Glutamatergic neuron (in vitro differentiated cells): ENCODE results near the gene ACAA1. TPM values are rescaled to one million over a fixed set of nuclear protein-coding genes. Genes with fewer than 3 reads are reported as not detected.

Source experiments
- DNase-seq: peaks from one replicate; pipeline ENCODE4 v3.0.0; 2022
- H3K27ac Mint-ChIP-seq: one replicate; pipeline ENCODE4 v1.8.0; 2020; ENCODE audit warnings: mild to moderate bottlenecking, mixed read lengths, inconsistent platforms; ENCODE audit not compliant: unreplicated experiment
- H3K27me3 Mint-ChIP-seq: one replicate; pipeline ENCODE4 v1.8.0; 2020; ENCODE audit warnings: mild to moderate bottlenecking, moderate library complexity, mixed read lengths, inconsistent platforms; ENCODE audit not compliant: unreplicated experiment
- H3K36me3 Mint-ChIP-seq: one replicate; pipeline ENCODE4 v1.8.0; 2020; ENCODE audit warnings: mild to moderate bottlenecking, mixed read lengths, inconsistent platforms; ENCODE audit not compliant: unreplicated experiment
- H3K4me1 Mint-ChIP-seq: one replicate; pipeline ENCODE4 v1.8.0; 2020; ENCODE audit warnings: mild to moderate bottlenecking, low read depth, mixed read lengths, inconsistent platforms; ENCODE audit not compliant: unreplicated experiment
- H3K4me3 Mint-ChIP-seq: one replicate; pipeline ENCODE4 v1.8.0; 2020; ENCODE audit warnings: mild to moderate bottlenecking, mixed read lengths, inconsistent platforms; ENCODE audit not compliant: unreplicated experiment
- H3K9me3 Mint-ChIP-seq: one replicate; pipeline ENCODE4 v1.8.0; 2020; ENCODE audit warnings: mild to moderate bottlenecking, moderate library complexity, mixed read lengths, inconsistent platforms; ENCODE audit not compliant: unreplicated experiment
- total RNA-seq: library from RNA; stranded (reverse); fragmentation: NEBNext Ultra II Directional; extraction: Animal tissue kit (Norgen Biotek cat#: 25700); gene quantifications from one replicate; pipeline ENCODE4 v1.2.1, GENCODE V29; 2021; ENCODE audit not compliant: unreplicated experiment
- TF ChIP-seq, protein P1 (sequence below): fragments of 200-600 bp; sonication (generic); IDR thresholded peaks from one replicate; pipeline ENCODE4 v1.5.0; 2021; ENCODE audit not compliant: partially characterized antibody, unreplicated experiment

The ACAA1 gene
- total RNA-seq, 1 donor from 2014 or later = 89.8 TPM

DNA sequence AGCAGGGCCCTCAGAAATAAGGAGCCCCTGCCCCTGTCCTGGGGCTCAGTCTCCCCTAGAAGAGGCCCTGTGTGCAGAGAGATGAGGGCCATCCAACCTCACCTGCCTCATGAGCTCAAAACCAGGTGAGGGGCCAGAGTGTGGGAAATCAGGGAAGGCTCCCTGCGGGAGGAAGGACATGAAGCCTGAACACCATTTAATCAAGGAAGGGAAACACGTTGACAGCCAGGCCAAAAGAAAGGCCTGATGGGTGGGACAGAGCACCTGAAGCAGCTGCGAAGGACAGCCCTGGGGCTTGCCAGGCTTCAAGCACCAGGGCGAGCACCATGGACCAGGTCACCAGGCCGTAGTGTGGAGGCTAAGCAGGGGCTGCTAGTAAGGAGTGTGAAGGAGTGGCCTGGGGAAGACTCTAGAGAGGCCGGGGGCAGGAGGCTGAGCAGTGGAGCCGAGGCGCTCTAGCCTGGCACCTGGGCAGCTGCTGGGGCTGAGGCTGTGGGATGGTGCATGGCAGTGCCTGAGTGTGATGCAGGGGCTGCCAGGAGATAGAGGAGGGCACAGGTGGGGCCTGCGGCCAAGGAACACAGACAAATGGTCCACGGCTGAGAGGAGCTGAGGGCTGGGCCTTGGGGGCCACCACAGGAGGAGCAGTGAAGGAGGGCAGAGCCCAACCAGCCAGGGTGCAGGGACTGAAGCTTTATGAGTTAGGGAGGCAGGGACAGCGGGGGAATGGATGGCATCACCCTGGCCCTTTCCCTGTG, 16.1 kb downstream of the ACAA1 start:
- H3K4me1 Mint-ChIP-seq = no peaks in the 10 kb centered on the region
- no peak for DNase-seq
- H3K4me3 Mint-ChIP-seq = no peak overlapping the region
- no peak overlapping the region for H3K27ac Mint-ChIP-seq
- H3K9me3 Mint-ChIP-seq = peaks cover 3% of the 10 kb centered on the region
- H3K27me3 Mint-ChIP-seq = peaks cover 11% of the 10 kb centered on the region
- TF ChIP-seq, protein P1, sequence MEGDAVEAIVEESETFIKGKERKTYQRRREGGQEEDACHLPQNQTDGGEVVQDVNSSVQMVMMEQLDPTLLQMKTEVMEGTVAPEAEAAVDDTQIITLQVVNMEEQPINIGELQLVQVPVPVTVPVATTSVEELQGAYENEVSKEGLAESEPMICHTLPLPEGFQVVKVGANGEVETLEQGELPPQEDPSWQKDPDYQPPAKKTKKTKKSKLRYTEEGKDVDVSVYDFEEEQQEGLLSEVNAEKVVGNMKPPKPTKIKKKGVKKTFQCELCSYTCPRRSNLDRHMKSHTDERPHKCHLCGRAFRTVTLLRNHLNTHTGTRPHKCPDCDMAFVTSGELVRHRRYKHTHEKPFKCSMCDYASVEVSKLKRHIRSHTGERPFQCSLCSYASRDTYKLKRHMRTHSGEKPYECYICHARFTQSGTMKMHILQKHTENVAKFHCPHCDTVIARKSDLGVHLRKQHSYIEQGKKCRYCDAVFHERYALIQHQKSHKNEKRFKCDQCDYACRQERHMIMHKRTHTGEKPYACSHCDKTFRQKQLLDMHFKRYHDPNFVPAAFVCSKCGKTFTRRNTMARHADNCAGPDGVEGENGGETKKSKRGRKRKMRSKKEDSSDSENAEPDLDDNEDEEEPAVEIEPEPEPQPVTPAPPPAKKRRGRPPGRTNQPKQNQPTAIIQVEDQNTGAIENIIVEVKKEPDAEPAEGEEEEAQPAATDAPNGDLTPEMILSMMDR = no peak
- peaks cover 4% of the 10 kb centered on the region for H3K36me3 Mint-ChIP-seq

DNA sequence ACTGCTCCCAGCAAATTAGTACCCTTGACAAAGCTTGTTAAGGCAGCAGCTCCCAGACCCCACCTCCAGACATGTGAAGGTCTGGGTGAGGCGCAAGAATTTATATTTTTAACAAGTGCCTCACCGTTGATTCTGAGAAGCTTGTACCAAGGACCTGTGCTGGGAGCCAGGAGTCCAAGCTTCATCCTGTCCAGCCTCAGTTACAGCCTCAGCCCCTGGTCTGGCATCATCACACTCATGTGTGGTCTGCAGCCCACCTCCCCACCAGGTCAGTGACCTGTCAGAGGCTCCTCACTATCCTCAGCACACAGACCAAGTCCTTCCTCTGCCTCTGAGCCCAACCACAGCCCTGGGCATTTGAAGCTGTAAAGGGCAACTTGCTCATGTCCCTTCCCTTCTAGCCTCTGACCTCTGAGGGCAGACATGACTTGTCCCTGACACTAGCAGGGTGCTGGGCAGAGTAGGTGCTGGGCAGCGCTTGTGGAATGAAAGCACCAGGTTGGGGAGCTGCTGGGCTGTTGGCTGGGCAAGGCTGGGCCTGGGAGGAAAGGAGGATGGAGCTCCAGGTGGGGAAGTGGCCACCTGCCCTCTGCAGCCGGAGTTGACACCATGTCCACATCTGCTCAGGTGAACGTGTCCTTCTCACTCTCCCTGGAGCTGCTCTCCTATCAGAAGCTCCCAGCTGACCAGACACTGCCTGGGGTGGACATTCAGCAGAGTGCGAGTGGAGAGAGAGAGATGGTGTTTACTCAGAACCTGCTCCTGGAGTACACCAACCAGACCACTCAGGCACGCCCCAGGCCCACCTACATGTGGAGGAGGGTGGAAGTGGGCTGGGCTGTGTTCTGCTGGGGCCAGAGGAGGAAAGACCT, 16.9 kb downstream of the ACAA1 start:
- Mint-ChIP-seq H3K4me1 (no peaks in the 10 kb centered on the region), H3K27ac (no peak overlapping the region), H3K36me3 (peaks cover 4% of the 10 kb centered on the region), H3K27me3 (peaks cover 13% of the 10 kb centered on the region), H3K9me3 (peaks cover 3% of the 10 kb centered on the region), H3K4me3 (no peak overlapping the region)
- TF ChIP-seq, protein P1 = no peak
- no peak for DNase-seq

DNA sequence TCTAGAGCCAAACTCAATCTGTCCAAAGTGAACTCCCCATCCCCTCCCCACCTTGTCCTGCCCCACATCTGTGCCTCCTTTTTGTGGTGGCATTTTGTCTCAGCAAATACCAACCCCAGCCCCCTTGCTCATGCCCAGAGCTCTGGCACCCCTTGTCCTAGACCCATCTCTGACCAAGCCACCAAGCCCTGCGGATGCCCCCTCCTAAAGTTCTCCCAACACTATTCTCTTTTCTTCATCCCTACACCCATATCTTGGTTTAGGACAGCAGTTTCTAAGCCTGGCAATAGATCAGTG, 17.7 kb downstream of the ACAA1 start:
- Mint-ChIP-seq H3K36me3 (peaks cover 4% of the 10 kb centered on the region), H3K27ac (no peak overlapping the region)

DNA sequence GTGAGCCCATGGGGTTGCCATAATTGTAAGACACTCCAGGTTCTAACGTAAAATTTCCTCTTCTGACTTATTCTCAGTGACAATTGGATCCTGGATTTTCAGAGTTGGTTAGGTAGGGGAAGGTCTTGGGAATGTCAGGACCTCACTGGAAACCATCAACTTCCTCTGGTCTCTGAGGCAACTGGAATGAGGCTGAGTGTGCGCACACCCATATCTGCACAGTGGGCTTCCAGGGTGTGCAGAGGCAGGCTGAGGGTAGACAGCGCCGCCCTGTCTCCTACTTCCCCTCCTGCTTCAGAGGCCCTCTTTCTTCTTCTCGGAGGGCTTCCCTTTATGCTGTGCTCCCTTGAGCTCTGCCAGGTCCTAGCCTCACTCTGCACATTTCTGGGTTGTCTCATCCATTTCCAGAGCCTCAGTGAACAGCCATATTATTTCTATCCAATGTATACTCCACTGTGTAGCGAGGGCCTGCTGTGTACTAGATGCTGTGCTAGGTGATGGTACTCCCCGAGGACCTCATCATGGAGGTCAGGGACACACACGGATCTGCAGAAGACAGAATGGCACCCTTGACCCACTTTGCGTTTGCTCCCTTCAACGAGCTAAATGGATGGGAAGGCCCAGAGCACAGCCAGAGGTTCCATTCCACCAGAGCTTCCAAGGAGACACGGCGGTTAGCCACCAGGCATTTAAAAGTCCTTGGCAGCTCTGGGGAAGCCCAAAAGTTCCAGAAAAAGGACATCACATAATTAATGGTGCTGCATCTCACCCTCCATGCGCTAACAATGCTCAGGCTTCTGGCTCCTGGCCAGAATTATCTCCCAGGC, 18.3 kb downstream of the ACAA1 start:
- H3K9me3 Mint-ChIP-seq = peaks cover 3% of the 10 kb centered on the region
- TF ChIP-seq, protein P1 = no peak
- DNase-seq = no peak
- peaks cover 4% of the 10 kb centered on the region for H3K36me3 Mint-ChIP-seq
- H3K4me1 Mint-ChIP-seq = no peaks in the 10 kb centered on the region
- H3K27me3 Mint-ChIP-seq = peaks cover 11% of the 10 kb centered on the region
- no peak overlapping the region for H3K4me3 Mint-ChIP-seq
- no peak overlapping the region for H3K27ac Mint-ChIP-seq

More for the DNA sequence above, 17.7 kb downstream of the ACAA1 start:
- TF ChIP-seq, protein P1 = no peak
- peaks cover 11% of the 10 kb centered on the region for H3K27me3 Mint-ChIP-seq
- no peak overlapping the region for H3K4me3 Mint-ChIP-seq
- DNase-seq = no peak
- H3K4me1 Mint-ChIP-seq = no peaks in the 10 kb centered on the region
- peaks cover 3% of the 10 kb centered on the region for H3K9me3 Mint-ChIP-seq
